ENCODE measurements around the gene HTRA1.

DNA sequence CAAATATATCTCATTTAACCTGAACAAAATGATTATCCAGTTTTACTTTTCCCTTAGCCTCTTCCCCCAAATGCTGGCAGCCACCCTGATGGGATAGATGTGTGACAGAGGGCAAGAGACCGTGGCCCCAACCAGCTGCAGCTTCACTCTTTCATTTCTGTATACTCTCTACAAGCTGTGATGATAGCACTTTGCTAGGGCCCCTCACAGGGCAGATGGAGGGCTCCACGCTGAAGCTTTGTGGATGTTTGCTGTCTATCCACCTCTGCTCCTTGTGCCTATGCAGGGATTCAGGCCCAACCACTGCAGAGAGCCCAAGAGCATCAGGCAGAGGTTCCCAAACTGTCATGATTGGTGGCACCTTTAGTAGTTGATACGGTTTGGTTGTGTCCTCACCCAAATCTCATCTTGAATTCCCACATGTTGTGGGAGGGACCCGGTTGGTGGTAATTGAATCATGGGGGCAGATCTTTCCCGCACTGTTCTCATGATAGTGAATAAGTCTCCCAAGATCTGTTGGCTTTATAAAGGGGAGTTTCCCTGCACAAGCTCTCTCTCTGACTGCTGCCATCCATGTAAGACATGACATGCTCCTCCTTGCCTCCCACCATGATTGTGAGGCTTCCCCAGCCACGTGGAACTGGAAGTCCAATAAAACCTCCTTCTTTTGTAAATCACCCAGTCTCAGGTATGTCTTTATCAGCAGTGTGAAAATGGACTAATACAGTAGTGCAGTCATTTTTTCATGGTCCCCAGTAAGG, 20.1 kb downstream of the HTRA1 start:
- TF ChIP-seq, protein P1, sequence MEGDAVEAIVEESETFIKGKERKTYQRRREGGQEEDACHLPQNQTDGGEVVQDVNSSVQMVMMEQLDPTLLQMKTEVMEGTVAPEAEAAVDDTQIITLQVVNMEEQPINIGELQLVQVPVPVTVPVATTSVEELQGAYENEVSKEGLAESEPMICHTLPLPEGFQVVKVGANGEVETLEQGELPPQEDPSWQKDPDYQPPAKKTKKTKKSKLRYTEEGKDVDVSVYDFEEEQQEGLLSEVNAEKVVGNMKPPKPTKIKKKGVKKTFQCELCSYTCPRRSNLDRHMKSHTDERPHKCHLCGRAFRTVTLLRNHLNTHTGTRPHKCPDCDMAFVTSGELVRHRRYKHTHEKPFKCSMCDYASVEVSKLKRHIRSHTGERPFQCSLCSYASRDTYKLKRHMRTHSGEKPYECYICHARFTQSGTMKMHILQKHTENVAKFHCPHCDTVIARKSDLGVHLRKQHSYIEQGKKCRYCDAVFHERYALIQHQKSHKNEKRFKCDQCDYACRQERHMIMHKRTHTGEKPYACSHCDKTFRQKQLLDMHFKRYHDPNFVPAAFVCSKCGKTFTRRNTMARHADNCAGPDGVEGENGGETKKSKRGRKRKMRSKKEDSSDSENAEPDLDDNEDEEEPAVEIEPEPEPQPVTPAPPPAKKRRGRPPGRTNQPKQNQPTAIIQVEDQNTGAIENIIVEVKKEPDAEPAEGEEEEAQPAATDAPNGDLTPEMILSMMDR (IDR thresholded peaks at IDR 0.05; ENCODE audit: insufficient read depth, low read length, poor library complexity, severe bottlenecking), result no peak
- TF ChIP-seq EZH2phosphoT487 (conservative IDR thresholded peaks at IDR 0.05; ENCODE audit: low read length), result no peak

All from SU-DHL-6 (cell line).